AG04450 (cell line): ENCODE data around the gene TSPO2. TPM values are rescaled to one million over a fixed set of nuclear protein-coding genes. Genes with fewer than 3 reads are reported as not detected.

ENCODE experiments used
- CTCF ChIA-PET: fragments of 300-600, 350-600 bp; formaldehyde crosslinking; extraction: SDS; loops from one replicate; lab custom pipeline; 2022; ENCODE audit warnings: antibody characterized with exemption, inconsistent platforms; lab: Charles Lee
- POLR2A ChIA-PET: fragments of 350-600 bp; formaldehyde crosslinking; extraction: SDS; loops from one replicate; lab custom pipeline; 2021; ENCODE audit warnings: antibody characterized with exemption, inconsistent platforms; lab: Yijun Ruan, JAX
- DNase-seq: peaks from one replicate; pipeline ENCODE4 v3.0.0-alpha.2; 2011; ENCODE audit warnings: low read depth, low spot score
- H3K27ac ChIP-seq: one replicate; pipeline ENCODE4 v1.5.1; 2012; ENCODE audit warnings: low read depth, low read length, control low read depth
- H3K27me3 ChIP-seq: one replicate; pipeline ENCODE4 v1.6.0; 2012; ENCODE audit warnings: low read length; ENCODE audit not compliant: control insufficient read depth, insufficient read depth
- H3K4me3 ChIP-seq: 2 replicates; pipeline ENCODE4 v1.5.1; 2011; ENCODE audit warnings: mild to moderate bottlenecking, low read depth, low read length, control low read depth
- H3K9me3 ChIP-seq: 2 replicates; pipeline ENCODE4 v1.5.1; 2012; ENCODE audit warnings: low read length; ENCODE audit not compliant: control insufficient read depth, insufficient read depth
- CTCF ChIP-seq: IDR thresholded peaks from 2 replicates; pipeline ENCODE4 v1.5.1; 2011; ENCODE audit warnings: low read depth, low read length, control low read depth, inconsistent platforms
- polyA plus RNA-seq: library from polyadenylated mRNA; depleted of rRNA; stranded (reverse); fragments of >200 nt; gene quantifications from 2 replicates; pipeline ENCODE4 v1.2.3, GENCODE V29; 2011

TSPO2 gene
- polyA plus RNA-seq, 1 experiment = not detected

DNA sequence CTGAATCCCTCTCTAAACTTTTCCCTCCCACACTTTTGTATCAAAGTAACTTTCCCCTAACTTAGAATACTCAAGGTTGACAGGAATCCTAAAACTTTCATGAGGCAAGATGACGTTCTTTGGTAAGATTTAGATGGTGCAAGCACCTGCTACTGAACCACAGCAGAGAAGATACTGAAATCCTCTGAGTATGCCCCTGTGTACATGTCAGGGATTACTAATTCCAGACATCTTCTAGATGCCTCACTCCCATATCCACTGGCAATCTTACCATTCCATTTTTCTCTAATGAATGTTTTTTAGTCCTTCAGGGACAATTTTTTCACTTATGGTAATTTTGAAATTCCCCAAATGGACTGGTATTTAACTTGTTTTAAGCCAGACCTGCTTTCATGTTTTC is 19.8 kb downstream of the TSPO2 start:
- CTCF ChIA-PET = interaction anchor here (1.8 kb wide), 1 partner anchor 34 kb away, joined by 8 read pairs; no protein-coding TSS in a partner anchor
- POLR2A ChIA-PET = no interaction called here
- Histone ChIP-seq H3K27me3 (no peaks in the 10 kb centered on the region), H3K9me3 (no peaks in the 10 kb centered on the region), H3K27ac (no peak overlapping the region), H3K4me3 (no peak overlapping the region)
- no peak for TF ChIP-seq CTCF
- no peak for DNase-seq

- no peak overlapping the region for H3K27ac ChIP-seq
- no peak overlapping the region for H3K4me3 ChIP-seq
- no peak for DNase-seq
- H3K27me3 ChIP-seq = no peaks in the 10 kb centered on the region
- CTCF ChIA-PET = interaction anchor here (1.0 to 1.8 kb wide), 2 partner anchors 36 to 218 kb away, joined by 3 to 8 read pairs; no protein-coding TSS in a partner anchor
- TF ChIP-seq CTCF = no peak
- H3K9me3 ChIP-seq = no peaks in the 10 kb centered on the region
- POLR2A ChIA-PET = no interaction called here
Observed at GRCh38 chr6:41063884-41064285, 21.6 kb downstream of the TSPO2 start.

- ChIA-PET POLR2A (no interaction called here), CTCF (interaction anchor here (0.9 kb wide), 1 partner anchor 37 kb away, joined by 4 read pairs; no protein-coding TSS in a partner anchor)
- H3K27ac ChIP-seq = no peak overlapping the region
- DNase-seq = no peak
- no peaks in the 10 kb centered on the region for H3K9me3 ChIP-seq
- no peaks in the 10 kb centered on the region for H3K27me3 ChIP-seq
- no peak for TF ChIP-seq CTCF
- H3K4me3 ChIP-seq = no peak overlapping the region
Observed at GRCh38 chr6:41064841-41065240, 22.6 kb downstream of the TSPO2 start.

DNA sequence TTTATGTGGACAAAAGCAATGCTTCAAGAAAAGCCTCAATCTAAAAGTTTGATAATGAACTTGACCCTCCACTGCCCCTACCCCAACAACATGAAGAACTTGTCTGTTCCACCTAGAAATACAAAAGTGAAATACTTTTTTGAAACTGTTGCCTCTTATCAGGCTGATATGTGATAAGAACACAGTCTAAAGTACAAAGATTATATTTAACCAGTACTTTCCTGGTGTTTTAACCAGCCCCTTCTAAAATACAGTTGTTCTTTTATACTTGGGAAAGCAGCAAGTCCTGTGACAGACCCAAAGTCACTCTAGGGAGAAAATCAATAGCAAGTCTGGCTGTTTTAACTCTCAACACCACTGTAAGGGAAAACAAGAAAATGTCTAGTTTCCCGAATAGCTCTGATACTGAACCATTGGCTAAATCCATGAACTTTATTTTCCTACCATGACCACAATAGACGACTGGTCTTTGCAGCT is 23.3 kb downstream of the TSPO2 start:
- DNase-seq = no peak
- POLR2A ChIA-PET = no interaction called here
- Histone ChIP-seq H3K27me3 (no peaks in the 10 kb centered on the region), H3K27ac (no peak overlapping the region), H3K4me3 (no peak overlapping the region), H3K9me3 (no peaks in the 10 kb centered on the region)
- CTCF ChIA-PET = interaction anchor here (0.7 to 1.1 kb wide), 7 partner anchors 9 to 255 kb away, joined by 3 to 5 read pairs (median 3); no protein-coding TSS in a partner anchor
- TF ChIP-seq CTCF = no peak

GRCh38 chr6:41066867-41067304 is 24.6 kb downstream of the TSPO2 start:
- TF ChIP-seq CTCF = peak; percentile 86
- ChIA-PET CTCF (interaction anchor here (1.0 to 3.5 kb wide), 5 partner anchors 8 to 172 kb away, joined by 3 to 27 read pairs (median 5); no protein-coding TSS in a partner anchor), POLR2A (no interaction called here)
- Histone ChIP-seq H3K4me3 (no peak overlapping the region), H3K27me3 (no peaks in the 10 kb centered on the region), H3K9me3 (no peaks in the 10 kb centered on the region), H3K27ac (no peak overlapping the region)
- DNase-seq = peak; percentile 73
